Stomach (tissue), 9 donors: ENCODE measurements around the gene BRD3OS. TPM values are rescaled to one million over a fixed set of nuclear protein-coding genes. Genes with fewer than 3 reads are reported as not detected.

Experiments
- DNase-seq, 2 donors: peaks; one replicate each; pipeline versions ENCODE4 v3.0.0 to v3.0.0-alpha.2; 2013 to 2019
- H3K27ac ChIP-seq, 5 donors: fragments of 200-600 bp in 4 of 5; sonication (generic) in 4 of 5; one replicate each; pipeline ENCODE4 v1.5.1; 2013 to 2019; ENCODE audit warnings: mild to moderate bottlenecking in 1 of 5, moderate library complexity in 1 of 5
- H3K27me3 ChIP-seq, 3 donors: fragments of 200-600 bp; sonication (generic); one replicate each; pipeline ENCODE4 v1.5.1; 2017 to 2019; ENCODE audit warnings: mixed run types in 1 of 3
- H3K36me3 ChIP-seq, 4 donors: fragments of 200-600 bp; sonication (generic); 1 replicate in 3 of 4; 2 replicates in 1 of 4; pipeline ENCODE4 v1.5.1; 2016 to 2019
- H3K4me1 ChIP-seq, 4 donors: fragments of 200-600 bp; sonication (generic); one replicate each; pipeline ENCODE4 v1.5.1; 2016 to 2019
- H3K4me3 ChIP-seq, 4 donors: fragments of 200-600 bp; sonication (generic) in 3 of 4; one replicate each; pipeline ENCODE4 v1.5.1; 2016 to 2019; ENCODE audit warnings: mild to moderate bottlenecking in 1 of 4
- H3K9me3 ChIP-seq, 4 donors: fragments of 200-600 bp; sonication (generic); one replicate each; pipeline ENCODE4 v1.5.1; 2016 to 2019
- CTCF ChIP-seq, 7 experiments: fragments of 450-650 bp in 4 of 7; fragments of 200-600 bp in 3 of 7; sonication (generic) in 3 of 7; IDR thresholded peaks; one replicate each; pipeline ENCODE4 v1.5.1; 2016 to 2019; ENCODE audit warnings: antibody characterized with exemption in 7 of 7, control low read depth in 2 of 7, mild to moderate bottlenecking in 1 of 7
- EP300 ChIP-seq: sonication (generic); formaldehyde crosslinking; IDR thresholded peaks from one replicate; pipeline ENCODE4 v1.6.1; 2017; ENCODE audit warnings: antibody characterized with exemption
- POLR2A ChIP-seq, 4 donors: fragments of 450-650 bp; IDR thresholded peaks; one replicate each; pipeline ENCODE4 v1.6.1; 2016; ENCODE audit warnings: antibody characterized with exemption in 4 of 4, control low read depth in 2 of 4, mild to moderate bottlenecking in 1 of 4, moderate library complexity in 1 of 4
- POLR2AphosphoS5 ChIP-seq, 3 donors: sonication (generic); formaldehyde crosslinking; IDR thresholded peaks; one replicate each; pipeline ENCODE4 v1.6.1; 2016; ENCODE audit warnings: antibody characterized with exemption in 3 of 3
- WGBS, 5 donors: extraction: QIAGEN DNeasy Blood & Tissue Kit in 3 of 5; methylation state at CpG; one replicate each; pipeline versions ENCODE4 v1.1.5 to v1.1.7; 2013 to 2018; 5-methylcytosine and 5-hydroxymethylcytosine counted together
- intact Hi-C: fragments of 100-400 bp; cut with DNase I; formaldehyde crosslinking; loops from one replicate; pipeline ENCODE4 v1.15.1; 2023; ENCODE audit warnings: low total_unique reads
- polyA plus RNA-seq, 3 donors: library from polyadenylated mRNA; stranded (reverse); fragments of 200-250 nt; gene quantifications; one replicate each; pipeline ENCODE4 v1.2.3, GENCODE V29; 2013
- total RNA-seq, 5 donors: library from RNA; depleted of rRNA; stranded (reverse); fragments of >200 nt; gene quantifications; one replicate each; pipeline versions ENCODE4 v1.1.0 to v1.2.3, GENCODE V29; 2014 to 2016
- donor health status: healthy with polysubstance abuse.
- donor health status: Bipolar disorder and iron deficiency.
- donor health status: healthy.

The BRD3OS gene
- total and polyA plus RNA-seq, 8 donors, result 2.4 to 12.0 (median 6.2) TPM; not detected in 1

DNA sequence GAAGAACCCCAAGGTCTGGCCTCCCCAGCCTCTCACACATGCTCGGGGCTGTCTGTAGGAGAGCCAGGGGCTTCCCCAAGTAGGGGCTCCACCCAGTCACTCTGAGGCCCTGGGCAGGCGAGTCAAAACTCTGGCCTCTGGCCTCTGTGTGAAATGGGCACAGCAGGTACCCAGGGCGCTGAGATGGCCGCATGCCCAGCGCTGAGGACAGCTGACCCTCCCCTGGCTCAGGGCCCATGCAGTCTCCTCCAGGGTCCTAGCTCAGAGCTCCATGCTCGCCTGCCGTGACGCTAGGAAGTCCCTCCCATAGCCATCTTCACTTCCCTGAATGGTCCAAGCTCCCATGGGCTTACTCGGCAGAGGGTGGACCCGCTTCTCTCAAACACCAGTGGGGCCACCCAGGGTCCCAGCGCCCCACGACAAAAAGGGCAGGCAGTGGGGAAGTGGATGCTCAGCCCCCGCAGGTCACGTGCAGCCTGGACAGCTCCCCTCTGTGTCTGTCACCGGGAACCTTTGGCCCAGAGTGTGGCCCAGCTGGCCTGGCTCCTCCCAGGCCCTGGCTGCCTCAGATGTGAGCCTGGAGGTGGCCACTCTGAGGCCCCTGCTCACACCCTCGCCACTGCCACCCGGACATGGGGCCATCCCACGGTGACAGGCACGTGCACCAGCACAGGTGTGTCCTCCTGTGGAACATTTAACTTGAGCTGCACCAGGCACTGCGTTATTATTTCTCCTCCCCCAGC, 21.0 kb upstream of the BRD3OS start:
- H3K4me1 ChIP-seq, result no peaks in the 10 kb centered on the region
- no peaks in the 10 kb centered on the region for H3K36me3 ChIP-seq
- intact Hi-C loops, result no loop called here
- 51 to 74% (median 60%) methylated on average over 9 to 20 of the region's 20 CpGs for WGBS, 5 donors
- H3K9me3 ChIP-seq, result no peaks in the 10 kb centered on the region
- peaks cover 0 to 27% (median 0%) of the 10 kb centered on the region in 3 donors for H3K27me3 ChIP-seq
- no peak for DNase-seq
- no peak for TF ChIP-seq EP300
- TF ChIP-seq POLR2A (IDR thresholded peaks at IDR 0.05), result no peak
- no peak for TF ChIP-seq CTCF (IDR thresholded peaks at IDR 0.05)
- no peak for TF ChIP-seq POLR2AphosphoS5 (IDR thresholded peaks at IDR 0.05)
- H3K27ac ChIP-seq, result no peak overlapping the region
- no peak overlapping the region for H3K4me3 ChIP-seq

DNA sequence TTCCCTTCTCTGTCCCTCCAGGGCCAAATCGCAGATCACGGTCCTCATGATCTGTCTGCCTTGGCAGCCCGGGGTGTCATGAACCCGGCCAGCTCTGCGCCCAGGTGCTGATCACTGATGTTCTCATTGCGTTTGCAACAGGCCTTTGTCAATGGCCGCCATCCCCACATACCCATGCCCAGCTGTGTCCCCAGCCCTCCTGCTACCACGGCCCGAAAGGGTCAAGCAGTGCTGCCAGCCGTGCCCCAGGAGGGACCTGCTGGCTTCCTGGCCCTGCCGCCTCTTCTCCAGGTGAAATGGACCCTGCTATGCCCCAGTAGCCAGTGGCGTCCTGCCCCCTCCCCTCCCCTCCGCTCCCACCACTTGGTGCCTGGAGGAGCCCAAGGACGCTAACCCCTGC, 20.4 kb upstream of the BRD3OS start:
- no peak for DNase-seq
- 80 to 89% (median 84%) methylated on average over 14 of the region's 14 CpGs for WGBS, 5 donors
- intact Hi-C loops, result no loop called here
- H3K4me3 ChIP-seq, result no peak overlapping the region
- no peaks in the 10 kb centered on the region for H3K36me3 ChIP-seq
- H3K9me3 ChIP-seq, result no peaks in the 10 kb centered on the region
- TF ChIP-seq POLR2AphosphoS5 (IDR thresholded peaks at IDR 0.05) (no peak), CTCF (IDR thresholded peaks at IDR 0.05) (no peak), EP300 (no peak), POLR2A (IDR thresholded peaks at IDR 0.05) (no peak)
- H3K27me3 ChIP-seq, result peaks cover 0 to 23% (median 0%) of the 10 kb centered on the region in 3 donors
- no peak overlapping the region for H3K27ac ChIP-seq
- H3K4me1 ChIP-seq, result no peaks in the 10 kb centered on the region

DNA sequence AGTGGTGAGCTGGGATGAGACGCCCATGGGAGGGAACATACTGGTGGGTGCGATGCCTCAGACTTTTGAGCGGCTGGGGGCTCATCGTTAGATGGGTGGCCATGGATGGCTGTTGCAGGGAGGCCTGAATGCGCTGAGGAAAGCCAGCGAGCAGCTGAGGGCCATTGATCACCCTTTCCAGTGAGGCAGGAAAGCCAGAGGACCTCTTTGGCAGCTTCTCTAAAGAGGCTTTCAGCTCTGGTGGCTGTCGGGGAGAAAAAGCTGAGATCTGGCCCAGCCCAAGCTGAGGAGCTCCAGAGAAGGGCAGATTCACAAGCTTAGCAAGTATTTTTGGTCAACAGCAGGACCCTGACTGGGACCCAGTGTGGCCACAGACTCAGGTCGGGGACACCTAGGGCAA, 19.9 kb upstream of the BRD3OS start:
- Histone ChIP-seq H3K36me3 (no peaks in the 10 kb centered on the region), H3K9me3 (no peaks in the 10 kb centered on the region), H3K4me3 (no peak overlapping the region), H3K4me1 (peaks cover 0 to under 1% (median 0%) of the 10 kb centered on the region in 4 donors), H3K27me3 (peaks cover 0 to 21% (median 0%) of the 10 kb centered on the region in 3 donors), H3K27ac (no peak overlapping the region)
- TF ChIP-seq POLR2A (IDR thresholded peaks at IDR 0.05), result no peak
- TF ChIP-seq EP300, result no peak
- TF ChIP-seq CTCF (IDR thresholded peaks at IDR 0.05), result no peak
- no peak for TF ChIP-seq POLR2AphosphoS5 (IDR thresholded peaks at IDR 0.05)
- no peak for DNase-seq
- WGBS, 5 donors, result 75 to 96% (median 91%) methylated on average over 5 to 8 of the region's 8 CpGs
- intact Hi-C loops, result no loop called here

- WGBS, 5 donors, result 35 to 52% (median 45%) methylated on average over 6 of the region's 6 CpGs
- no peak overlapping the region for H3K4me3 ChIP-seq
- peaks cover 0 to 21% (median 0%) of the 10 kb centered on the region in 3 donors for H3K27me3 ChIP-seq
- peaks cover 0 to 5% (median 2%) of the 10 kb centered on the region in 4 donors for H3K4me1 ChIP-seq
- H3K27ac ChIP-seq, result no peak overlapping the region
- no peaks in the 10 kb centered on the region for H3K9me3 ChIP-seq
- no peaks in the 10 kb centered on the region for H3K36me3 ChIP-seq
- intact Hi-C loops, result no loop called here
- no peak for DNase-seq
- no peak for TF ChIP-seq CTCF (IDR thresholded peaks at IDR 0.05)
- no peak for TF ChIP-seq POLR2AphosphoS5 (IDR thresholded peaks at IDR 0.05)
- TF ChIP-seq EP300, result no peak
Observed at GRCh38 chr9:134007150-134007549, 18.1 kb upstream of the BRD3OS start.
